DND-41 (cell line): ENCODE measurements around the gene OSBPL5.
A peak's percentile ranks its signal among the peaks of the same experiment; 100 is the strongest.

ENCODE experiments used
- ATAC-seq: fragments of 200-7000 bp; cut with Tn5 transposase; 3 replicates; pipeline ENCODE4 v1.9.1; 2021; ENCODE audit warnings: low read depth; ENCODE audit not compliant: insufficient read depth
- DNase-seq: peaks from one replicate; pipeline ENCODE4 v3.0.0-alpha.2; 2020
- H2AFZ ChIP-seq: 2 replicates; pipeline ENCODE4 v1.6.0; 2012; ENCODE audit warnings: low read depth, low read length
- H3K27ac ChIP-seq: 2 replicates; pipeline ENCODE4 v1.5.1; 2012; ENCODE audit warnings: low read length, inconsistent platforms
- H3K27me3 ChIP-seq: fragments of 200-600 bp; sonication (generic); 2 replicates; pipeline ENCODE4 v1.6.0; 2012; ENCODE audit warnings: low read length, mild to moderate bottlenecking, inconsistent platforms; ENCODE audit not compliant: insufficient read depth, poor library complexity
- H3K36me3 ChIP-seq: 2 replicates; pipeline ENCODE4 v1.5.1; 2012; ENCODE audit warnings: low read length, inconsistent platforms; ENCODE audit not compliant: insufficient read depth
- H3K4me1 ChIP-seq: 2 replicates; pipeline ENCODE4 v1.5.1; 2012; ENCODE audit warnings: mild to moderate bottlenecking, low read length; ENCODE audit not compliant: insufficient read depth
- H3K4me2 ChIP-seq: 2 replicates; pipeline ENCODE4 v1.6.0; 2012; ENCODE audit warnings: mild to moderate bottlenecking, moderate library complexity, low read length, inconsistent platforms; ENCODE audit not compliant: insufficient read depth
- H3K4me3 ChIP-seq, 2 experiments: fragments of 200-600 bp in 1 of 2; shearing (Covaris generic) in 1 of 2; 2 replicates each; pipeline ENCODE4 v1.5.1; 2012 to 2016; ENCODE audit warnings: inconsistent platforms in 2 of 2, low read length in 2 of 2, mild to moderate bottlenecking in 2 of 2, low read depth in 1 of 2, moderate library complexity in 1 of 2
- H3K79me2 ChIP-seq: 2 replicates; pipeline ENCODE4 v1.6.0; 2012; ENCODE audit warnings: low read length, inconsistent platforms; ENCODE audit not compliant: insufficient read depth
- H3K9ac ChIP-seq: 2 replicates; pipeline ENCODE4 v1.6.0; 2012; ENCODE audit warnings: low read depth, mild to moderate bottlenecking, inconsistent platforms, low read length, moderate library complexity
- H3K9me3 ChIP-seq: 2 replicates; pipeline ENCODE4 v1.5.1; 2012; ENCODE audit warnings: low read length, moderate library complexity, mild to moderate bottlenecking, inconsistent platforms; ENCODE audit not compliant: insufficient read depth, severe bottlenecking
- H4K20me1 ChIP-seq: 2 replicates; pipeline ENCODE4 v1.6.0; 2012; ENCODE audit warnings: low read length; ENCODE audit not compliant: insufficient read depth
- EZH2 ChIP-seq: IDR thresholded peaks from 3 replicates; pipeline ENCODE4 v1.6.1; 2012; ENCODE audit warnings: borderline replicate concordance, low read depth, mild to moderate bottlenecking, moderate library complexity, low read length, inconsistent platforms; ENCODE audit not compliant: severe bottlenecking
- TF ChIP-seq, protein P1 (sequence below): IDR thresholded peaks from 2 replicates; pipeline ENCODE4 v1.5.1; 2012; ENCODE audit warnings: borderline replicate concordance, low read length, moderate library complexity, mild to moderate bottlenecking; ENCODE audit not compliant: poor library complexity, severe bottlenecking; ENCODE audit errors: extremely low read depth

Gene OSBPL5

DNA sequence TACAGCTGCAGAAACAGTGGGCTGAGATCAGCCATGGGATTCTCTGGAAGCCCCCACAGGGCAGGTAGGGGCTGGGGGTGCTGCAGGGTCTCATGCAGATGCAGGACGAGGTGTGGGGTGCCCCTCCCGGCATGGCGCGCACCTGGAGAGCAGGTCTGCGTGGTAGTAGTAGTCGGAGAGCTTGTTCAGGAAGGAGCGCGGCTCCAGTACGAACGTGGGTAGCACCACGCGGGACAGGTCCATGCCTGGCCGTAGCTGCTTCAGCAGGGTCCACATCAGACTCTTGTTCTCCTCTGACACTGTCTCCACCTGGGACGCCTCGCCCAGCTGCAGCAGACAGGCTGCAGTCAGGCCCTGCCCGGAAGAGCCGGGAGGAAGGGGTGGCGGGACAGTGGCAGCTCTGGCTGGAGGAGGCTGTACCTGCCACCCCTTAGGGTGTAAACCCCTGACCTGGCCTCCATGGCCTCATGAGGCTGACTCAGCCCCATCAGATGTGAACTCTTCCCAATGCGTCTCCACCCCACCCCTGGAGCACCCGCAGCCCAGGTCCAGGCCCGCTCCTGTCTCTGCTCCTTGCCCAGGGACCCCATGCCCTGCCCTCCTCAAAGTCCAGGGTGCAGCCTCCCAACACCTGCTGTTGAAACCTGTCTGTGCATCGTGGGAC lies 60.9 kb downstream of the OSBPL5 start:
- Histone ChIP-seq H3K79me2 (no peaks in the 10 kb centered on the region), H3K9me3 (no peaks in the 10 kb centered on the region), H3K36me3 (peaks cover 76% of the 10 kb centered on the region), H3K27me3 (no peaks in the 10 kb centered on the region), H4K20me1 (0 out of 2 replicates have a peak, but pooled peaks cover 5% of the 10 kb centered on the region), H3K9ac (no peak overlapping the region), H3K4me2 (no peak overlapping the region), H3K27ac (no peak overlapping the region), H3K4me1 (no peaks in the 10 kb centered on the region), H2AFZ (no peak overlapping the region), H3K4me3 (no peak overlapping the region)
- DNase-seq (no peak), ATAC-seq (peak; percentile 14; the same call in 1 of the 3 replicates)
- TF ChIP-seq EZH2: no peak
- TF ChIP-seq, protein P1, sequence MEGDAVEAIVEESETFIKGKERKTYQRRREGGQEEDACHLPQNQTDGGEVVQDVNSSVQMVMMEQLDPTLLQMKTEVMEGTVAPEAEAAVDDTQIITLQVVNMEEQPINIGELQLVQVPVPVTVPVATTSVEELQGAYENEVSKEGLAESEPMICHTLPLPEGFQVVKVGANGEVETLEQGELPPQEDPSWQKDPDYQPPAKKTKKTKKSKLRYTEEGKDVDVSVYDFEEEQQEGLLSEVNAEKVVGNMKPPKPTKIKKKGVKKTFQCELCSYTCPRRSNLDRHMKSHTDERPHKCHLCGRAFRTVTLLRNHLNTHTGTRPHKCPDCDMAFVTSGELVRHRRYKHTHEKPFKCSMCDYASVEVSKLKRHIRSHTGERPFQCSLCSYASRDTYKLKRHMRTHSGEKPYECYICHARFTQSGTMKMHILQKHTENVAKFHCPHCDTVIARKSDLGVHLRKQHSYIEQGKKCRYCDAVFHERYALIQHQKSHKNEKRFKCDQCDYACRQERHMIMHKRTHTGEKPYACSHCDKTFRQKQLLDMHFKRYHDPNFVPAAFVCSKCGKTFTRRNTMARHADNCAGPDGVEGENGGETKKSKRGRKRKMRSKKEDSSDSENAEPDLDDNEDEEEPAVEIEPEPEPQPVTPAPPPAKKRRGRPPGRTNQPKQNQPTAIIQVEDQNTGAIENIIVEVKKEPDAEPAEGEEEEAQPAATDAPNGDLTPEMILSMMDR: no peak

DNA sequence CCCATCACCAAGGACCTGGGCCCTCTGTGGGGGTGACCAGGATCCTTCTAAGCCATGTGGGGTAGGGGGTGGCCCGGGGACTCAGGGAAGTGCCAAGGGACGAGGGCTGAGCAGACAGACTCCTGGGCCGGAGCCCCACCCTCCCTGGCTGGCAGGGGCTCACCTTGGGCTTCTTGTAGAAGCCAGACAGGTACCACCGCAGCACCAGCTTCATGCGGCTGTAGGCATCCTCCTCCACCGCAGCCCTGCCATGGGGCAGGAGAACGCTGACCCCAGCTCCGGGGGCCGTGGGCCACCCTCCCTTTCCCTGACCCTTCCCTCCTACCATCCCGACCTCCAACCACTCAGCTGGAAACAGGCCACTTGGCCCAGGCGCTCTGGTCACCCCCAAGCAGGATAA lies 62.0 kb downstream of the OSBPL5 start:
- H3K9ac ChIP-seq: no peak overlapping the region

DNA sequence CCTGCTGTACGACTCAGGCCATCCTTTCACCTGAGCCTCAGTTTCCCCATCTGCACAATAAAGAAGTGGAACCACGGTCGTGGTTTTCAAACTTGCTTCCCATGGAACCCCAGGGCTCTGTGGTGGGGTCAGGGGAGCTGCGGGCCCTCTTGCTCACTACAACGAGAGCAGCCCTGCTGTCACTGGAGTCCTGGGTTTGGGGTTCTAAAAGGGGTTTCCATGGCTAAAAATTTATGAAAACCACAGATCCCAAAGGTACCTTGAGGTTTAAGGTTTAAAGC lies 62.5 kb downstream of the OSBPL5 start:
- Histone ChIP-seq H2AFZ (no peak overlapping the region), H3K9me3 (no peaks in the 10 kb centered on the region), H3K4me3 (no peak overlapping the region), H3K36me3 (peaks cover 70% of the 10 kb centered on the region), H4K20me1 (no peaks in the 10 kb centered on the region), H3K79me2 (no peaks in the 10 kb centered on the region), H3K27ac (no peak overlapping the region), H3K4me1 (no peaks in the 10 kb centered on the region), H3K9ac (no peak overlapping the region), H3K4me2 (no peak overlapping the region), H3K27me3 (no peaks in the 10 kb centered on the region)
- ATAC-seq (no peak), DNase-seq (no peak)
- TF ChIP-seq, protein P1: no peak
- TF ChIP-seq EZH2: no peak

More for the DNA sequence above, 62.0 kb downstream of the OSBPL5 start:
- peak; percentile 10; the same call in 2 of the 3 replicates for ATAC-seq
- peaks cover 74% of the 10 kb centered on the region for H3K36me3 ChIP-seq
- no peak overlapping the region for H3K27ac ChIP-seq
- no peaks in the 10 kb centered on the region for H3K27me3 ChIP-seq
- H3K4me2 ChIP-seq: no peak overlapping the region
- no peak overlapping the region for H2AFZ ChIP-seq
- H3K4me1 ChIP-seq: no peaks in the 10 kb centered on the region
- no peaks in the 10 kb centered on the region for H3K79me2 ChIP-seq
- H3K4me3 ChIP-seq: no peak overlapping the region
- no peaks in the 10 kb centered on the region for H3K9me3 ChIP-seq
- 0 out of 2 replicates have a peak, but pooled peaks cover 1% of the 10 kb centered on the region for H4K20me1 ChIP-seq
- no peak for TF ChIP-seq EZH2
- TF ChIP-seq, protein P1: no peak
- no peak for DNase-seq
